Cerebellar cortex (tissue), 1 donor: ENCODE measurements around the gene POC1A.

Experiments
- DNase-seq: peaks from one replicate; pipeline ENCODE4 v3.0.0-alpha.2; 2015; ENCODE audit warnings: low spot score

POC1A gene

DNA sequence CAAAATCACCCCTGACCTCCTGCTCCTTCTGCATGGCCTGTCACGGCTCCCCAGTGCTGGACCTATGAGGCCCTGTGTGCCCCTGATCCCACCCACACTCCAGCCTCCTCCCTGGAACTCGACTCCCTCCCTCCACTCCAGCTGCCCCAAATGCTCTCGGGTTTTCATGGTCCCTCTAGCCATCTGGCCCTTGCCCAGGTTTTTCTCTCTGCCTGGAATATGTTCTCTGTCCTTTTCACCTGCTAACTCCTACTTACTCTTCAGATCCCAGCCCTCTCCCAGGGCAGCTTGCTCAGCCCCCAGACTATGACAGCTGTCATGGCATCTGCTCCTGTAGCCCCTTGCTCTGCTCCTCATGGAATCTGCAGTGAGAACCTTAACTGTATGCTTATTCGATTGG, 128.2 kb downstream of the POC1A start:
- DNase-seq, result peak; percentile 65

DNA sequence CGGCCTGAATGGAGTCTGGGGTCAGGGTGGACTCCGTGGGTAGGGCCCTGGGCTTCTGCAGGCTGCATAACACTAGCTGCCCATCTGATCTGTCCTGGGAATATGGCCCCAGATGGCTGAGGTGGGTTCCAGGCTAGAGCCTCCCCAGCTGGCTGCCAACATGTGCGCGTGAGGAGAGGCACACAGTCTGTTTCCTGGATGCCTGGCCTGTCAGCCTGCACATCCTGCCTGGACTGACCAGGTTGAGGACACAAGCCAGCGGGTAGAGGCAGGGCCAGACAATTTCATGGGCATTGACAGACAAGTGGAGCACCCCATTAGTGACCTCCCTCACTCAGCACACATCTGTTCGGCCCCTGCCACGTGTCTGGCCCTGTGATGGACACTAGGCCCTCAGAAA, 128.8 kb downstream of the POC1A start:
- DNase-seq, result no peak
